IMR-90 (cell line): ENCODE data around the gene TEX14. TPM values are rescaled to one million over a fixed set of nuclear protein-coding genes. Genes with fewer than 3 reads are reported as not detected.
"Not testable (repeated sequence)": the region's sequence is repeated elsewhere in the genome, so short reads cannot be mapped to it uniquely, and the experiment has no call there.

ENCODE experiments used
- ATAC-seq: fragments of 200-7000 bp; cut with Tn5 transposase; 2 replicates; pipeline ENCODE4 v1.9.1; 2020; ENCODE audit warnings: low read depth, mild to moderate bottlenecking, moderate library complexity
- BruUV-seq: library from RNA; stranded (reverse); fragments of 400-500 nt; replicated peaks from 2 replicates; lab custom pipeline; 2021; lab: Mats Ljungman, UMichigan
- CTCF ChIA-PET: fragments of 300-600 bp; formaldehyde crosslinking; extraction: SDS; loops from one replicate; lab custom pipeline; 2021; ENCODE audit warnings: antibody characterized with exemption; lab: Yijun Ruan, JAX
- POLR2A ChIA-PET: fragments of 300-600 bp; sonication (Branson Sonifier 250); formaldehyde crosslinking; loops from one replicate; lab custom pipeline; 2022; ENCODE audit warnings: antibody characterized with exemption; ENCODE audit not compliant: unreplicated experiment; lab: Charles Lee
- DNase-seq: peaks from one replicate; pipeline ENCODE4 v3.0.0; 2013
- H2AFZ ChIP-seq: replicated peaks from 2 replicates; pipeline ENCODE3; 2013; ENCODE audit warnings: low read length, mild to moderate bottlenecking; ENCODE audit not compliant: poor library complexity
- H2AK5ac ChIP-seq: 2 replicates; pipeline ENCODE4 v1.6.1; 2013; ENCODE audit warnings: low read depth, low read length, inconsistent platforms
- H2AK9ac ChIP-seq: replicated peaks from 2 replicates; pipeline ENCODE3; 2013; ENCODE audit warnings: mild to moderate bottlenecking, low read depth, low read length, moderate library complexity; ENCODE audit not compliant: poor library complexity
- H2BK120ac ChIP-seq: 2 replicates; pipeline ENCODE4 v1.6.1; 2013; ENCODE audit warnings: low read depth, low read length, inconsistent platforms
- H2BK15ac ChIP-seq: 3 replicates; pipeline ENCODE4 v1.6.1; 2013; ENCODE audit warnings: low read depth, low read length, inconsistent platforms
- H2BK20ac ChIP-seq: 2 replicates; pipeline ENCODE4 v1.6.1; 2013; ENCODE audit warnings: low read depth, mild to moderate bottlenecking, inconsistent platforms, low read length, moderate library complexity
- H2BK5ac ChIP-seq: 2 replicates; pipeline ENCODE4 v1.6.1; 2013; ENCODE audit warnings: mild to moderate bottlenecking, low read depth, low read length, inconsistent platforms; ENCODE audit not compliant: poor library complexity, severe bottlenecking
- H3K14ac ChIP-seq: replicated peaks from 2 replicates; pipeline ENCODE4 v1.6.1; 2013; ENCODE audit warnings: low read depth, low read length, inconsistent platforms
- H3K18ac ChIP-seq: 2 replicates; pipeline ENCODE4 v1.6.1; 2013; ENCODE audit warnings: low read depth, low read length, control low read depth
- H3K23ac ChIP-seq: 2 replicates; pipeline ENCODE4 v1.6.1; 2013; ENCODE audit warnings: low read depth, low read length, inconsistent platforms
- H3K27ac ChIP-seq: 2 replicates; pipeline ENCODE4 v1.5.1; 2013; ENCODE audit warnings: mild to moderate bottlenecking, control low read depth, low read length; ENCODE audit not compliant: insufficient read depth
- H3K27me3 ChIP-seq: 2 replicates; pipeline ENCODE4 v1.6.1; 2013; ENCODE audit warnings: low read length; ENCODE audit not compliant: control insufficient read depth, insufficient read depth
- H3K36me3 ChIP-seq: 2 replicates; pipeline ENCODE4 v1.6.1; 2013; ENCODE audit warnings: low read length, mixed read lengths; ENCODE audit not compliant: control insufficient read depth, insufficient read depth
- H3K4ac ChIP-seq: 2 replicates; pipeline ENCODE4 v1.6.1; 2013; ENCODE audit warnings: low read depth, low read length, inconsistent platforms
- H3K4me1 ChIP-seq: 2 replicates; pipeline ENCODE4 v1.6.1; 2013; ENCODE audit warnings: low read length, mixed read lengths; ENCODE audit not compliant: control insufficient read depth, insufficient read depth
- H3K4me2 ChIP-seq: 2 replicates; pipeline ENCODE4 v1.6.1; 2013; ENCODE audit warnings: low read depth, mild to moderate bottlenecking, control low read depth, low read length, moderate library complexity
- H3K4me3 ChIP-seq: 2 replicates; pipeline ENCODE4 v1.5.1; 2013; ENCODE audit warnings: low read depth, mild to moderate bottlenecking, control low read depth, low read length, moderate library complexity; ENCODE audit not compliant: insufficient read depth
- H3K56ac ChIP-seq: 2 replicates; pipeline ENCODE4 v1.6.1; 2013; ENCODE audit warnings: low read length, inconsistent platforms; ENCODE audit not compliant: insufficient read depth; ENCODE audit errors: extremely low read depth
- H3K79me1 ChIP-seq, 2 experiments: 2 replicates each; pipeline ENCODE4 v1.6.1; 2013; ENCODE audit warnings: low read length in 2 of 2, inconsistent platforms in 1 of 2, low read depth in 1 of 2
- H3K9ac ChIP-seq: 2 replicates; pipeline ENCODE4 v1.6.1; 2013; ENCODE audit warnings: low read depth, low read length, control low read depth
- H3K9me1 ChIP-seq: 2 replicates; pipeline ENCODE4 v1.6.1; 2013; ENCODE audit warnings: low read length, inconsistent platforms; ENCODE audit not compliant: insufficient read depth
- H3K9me3 ChIP-seq: 2 replicates; pipeline ENCODE4 v1.6.1; 2013; ENCODE audit warnings: low read length; ENCODE audit not compliant: control insufficient read depth, insufficient read depth
- H4K20me1 ChIP-seq: 2 replicates; pipeline ENCODE4 v1.6.1; 2013; ENCODE audit warnings: low read length, inconsistent platforms; ENCODE audit not compliant: insufficient read depth
- H4K5ac ChIP-seq: 2 replicates; pipeline ENCODE4 v1.6.1; 2013; ENCODE audit warnings: mild to moderate bottlenecking, low read depth, low read length, control low read depth
- H4K8ac ChIP-seq, 2 experiments: 2 replicates each; pipeline ENCODE4 v1.6.1; 2013; ENCODE audit warnings: low read depth in 2 of 2, low read length in 2 of 2, control low read depth in 1 of 2, inconsistent platforms in 1 of 2
- H4K91ac ChIP-seq: 2 replicates; pipeline ENCODE4 v1.6.1; 2013; ENCODE audit warnings: low read depth, low read length, inconsistent platforms; ENCODE audit not compliant: insufficient read depth
- CEBPB ChIP-seq: IDR thresholded peaks from 2 replicates; pipeline ENCODE4 v1.6.1; 2012; ENCODE audit warnings: low read depth, low read length, improper control_type of control experiment
- WGBS, 2 experiments: methylation state at CpG; one replicate each; pipeline versions ENCODE4 v1.1.5 to v1.1.7; 2013; ENCODE audit warnings: missing lambda C conversion rate in 2 of 2; ENCODE audit not compliant: insufficient read length in 1 of 2; ENCODE audit errors: extremely low coverage in 2 of 2; 5-methylcytosine and 5-hydroxymethylcytosine counted together
- dilution Hi-C: fragments of 300-500 bp; cut with HindIII; formaldehyde crosslinking; loops from one replicate; pipeline ENCODE4 v1.14.3; 2018; ENCODE audit warnings: low sequenced_read_pairs; ENCODE audit not compliant: unreplicated experiment
- in situ Hi-C: fragments of 300-500 bp; cut with MboI; formaldehyde crosslinking; loops from 3 replicates; pipeline ENCODE4 v1.14.3; 2019; ENCODE audit warnings: low sequenced_read_pairs, inconsistent platforms, mixed read lengths
- intact Hi-C: fragments of 100-400 bp; cut with micrococcal nuclease; formaldehyde crosslinking; loops from 2 replicates; pipeline ENCODE4 v1.10.0; 2022
- polyA plus RNA-seq, 3 experiments: library from polyadenylated mRNA; depleted of rRNA; stranded (reverse); fragments of >200 nt; gene quantifications; 2 replicates each; pipeline ENCODE4 v1.2.3, GENCODE V29; 2012; ENCODE audit warnings: low replicate concordance in 1 of 3
- total RNA-seq: library from RNA; depleted of rRNA; stranded (reverse); fragments of >200 nt; gene quantifications from 2 replicates; pipeline ENCODE4 v1.2.3, GENCODE V29; 2012

The TEX14 gene
- total and polyA plus RNA-seq, 2 of the 4 experiments (the other 2 are of a cell fraction): not detected

GRCh38 chr17:58582718-58583117 is 109.1 kb downstream of the TEX14 start:
- CTCF ChIA-PET, H3K4me3 ChIP-seq, intact Hi-C loops, H4K91ac ChIP-seq, POLR2A ChIA-PET, H2AK5ac ChIP-seq, H3K36me3 ChIP-seq, H3K56ac ChIP-seq, H3K4me1 ChIP-seq, H2BK5ac ChIP-seq, H3K9me1 ChIP-seq, H2BK20ac ChIP-seq, H2AK9ac ChIP-seq, H3K14ac ChIP-seq, ATAC-seq, BruUV-seq, H3K79me1 ChIP-seq, H3K4me2 ChIP-seq, H2AFZ ChIP-seq, dilution Hi-C loops, DNase-seq, H4K5ac ChIP-seq, H2BK120ac ChIP-seq, H3K4ac ChIP-seq, H3K9me3 ChIP-seq, H3K18ac ChIP-seq, H3K27ac ChIP-seq, H4K8ac ChIP-seq, H4K20me1 ChIP-seq, H3K23ac ChIP-seq, H3K9ac ChIP-seq, H2BK15ac ChIP-seq: not testable (repeated sequence)
- TF ChIP-seq CEBPB: peak; percentile 60
- 94% methylated on average over 3 of the region's 7 CpGs; no CpG with 5 or more reads in 1 of the 2 experiments for WGBS, 2 experiments
- in situ Hi-C loops: loop anchor here (10.0 kb wide), 1 partner anchor 422 kb away; no protein-coding TSS in a partner anchor
- peaks cover 21% of the 10 kb centered on the region for H3K27me3 ChIP-seq
